Kidney (tissue), 14 donors: ENCODE data around the gene PPARA. TPM values are rescaled to one million over a fixed set of nuclear protein-coding genes. Genes with fewer than 3 reads are reported as not detected.

Experiments
- DNase-seq, 5 donors: peaks; one replicate each; pipeline ENCODE4 v3.0.0-alpha.2; 2013 to 2020
- FAIRE-seq: peaks from 2 replicates; lab custom pipeline; 2012; peaks lifted over from hg19 to GRCh38; lab: Jason Lieb, UNC
- H3K27ac ChIP-seq, 2 donors: one replicate each; pipeline ENCODE4 v1.7.0; 2013; ENCODE audit warnings: low read depth in 2 of 2, low read length in 2 of 2, inconsistent platforms in 1 of 2
- H3K27me3 ChIP-seq: one replicate; pipeline ENCODE4 v1.7.1; 2013; ENCODE audit warnings: low read length, inconsistent platforms; ENCODE audit not compliant: control insufficient read depth, insufficient read depth
- H3K36me3 ChIP-seq, 3 donors: one replicate each; pipeline versions ENCODE4 v1.7.0 to v1.7.1; 2013; ENCODE audit warnings: low read length in 3 of 3, control low read depth in 1 of 3, inconsistent platforms in 1 of 3; ENCODE audit not compliant: insufficient read depth in 3 of 3, control insufficient read depth in 2 of 3
- H3K4me1 ChIP-seq, 3 donors: one replicate each; pipeline versions ENCODE4 v1.7.0 to v1.7.1; 2013; ENCODE audit warnings: low read length in 3 of 3, inconsistent platforms in 1 of 3, low read depth in 1 of 3; ENCODE audit not compliant: control insufficient read depth in 2 of 3, insufficient read depth in 2 of 3
- H3K4me3 ChIP-seq, 3 donors: one replicate each; pipeline versions ENCODE4 v1.7.0 to v1.8.1; 2013; ENCODE audit warnings: low read length in 3 of 3, control low read depth in 1 of 3, inconsistent platforms in 1 of 3
- H3K9ac ChIP-seq, 3 donors: one replicate each; pipeline versions ENCODE4 v1.7.0 to v1.7.1; 2013; ENCODE audit warnings: low read length in 3 of 3, control low read depth in 1 of 3, inconsistent platforms in 1 of 3
- H3K9me3 ChIP-seq, 3 donors: one replicate each; pipeline versions ENCODE4 v1.7.0 to v1.7.1; 2013; ENCODE audit warnings: low read length in 3 of 3, control low read depth in 1 of 3, inconsistent platforms in 1 of 3; ENCODE audit not compliant: control insufficient read depth in 2 of 3, insufficient read depth in 1 of 3
- intact Hi-C: fragments of 100-400 bp; cut with DNase I; formaldehyde crosslinking; loops from one replicate; pipeline ENCODE4 v1.11.1; 2022
- polyA plus RNA-seq: library from polyadenylated mRNA; stranded (reverse); fragments of 350-450 nt; fragmentation: Illumina TruSeq; extraction: RNeasy Lipid Tissue Mini Kit (QIAGEN cat#74804); gene quantifications from one replicate; pipeline ENCODE4 v1.2.3, GENCODE V29; 2014; ENCODE audit warnings: low read depth, low replicate concordance; ENCODE audit not compliant: insufficient read depth
- total RNA-seq: library from RNA; stranded (reverse); fragmentation: NEBNext Ultra II Directional; extraction: Animal tissue kit (Norgen Biotek cat#: 25700); gene quantifications from one replicate; pipeline ENCODE4 v1.2.1, GENCODE V29; 2021
- TF ChIP-seq, protein P1 (sequence below): IDR thresholded peaks from 3 replicates; pipeline ENCODE4 v1.5.1; 2012; ENCODE audit warnings: mild to moderate bottlenecking, moderate library complexity, borderline replicate concordance; ENCODE audit not compliant: insufficient read depth; ENCODE audit errors: extremely low read depth
- donor health status: control.
- donor health status: control.
- donor health status: control.
- donor health status: control.
- donor health status: control.
- donor health status: DM: yes; HTN: yes; CAD: no.
- donor health status: Normal renal cell carcinoma (clear cell type).

Gene PPARA
- total and polyA plus RNA-seq, 2 donors from 2014 or later = 15.8 to 36.8 TPM

- no peaks in the 10 kb centered on the region for H3K36me3 ChIP-seq
- peak overlapping the region in 2 of 3 donors; percentile 19 to 80 for H3K9ac ChIP-seq
- FAIRE-seq (no peak), DNase-seq (no peak)
- intact Hi-C loops = no loop called here
- H3K4me3 ChIP-seq = peak overlapping the region in 1 of 3 donors; percentile 77
- H3K9me3 ChIP-seq = no peaks in the 10 kb centered on the region
- H3K27ac ChIP-seq = no peak overlapping the region
- H3K27me3 ChIP-seq = no peaks in the 10 kb centered on the region
- TF ChIP-seq, protein P1, sequence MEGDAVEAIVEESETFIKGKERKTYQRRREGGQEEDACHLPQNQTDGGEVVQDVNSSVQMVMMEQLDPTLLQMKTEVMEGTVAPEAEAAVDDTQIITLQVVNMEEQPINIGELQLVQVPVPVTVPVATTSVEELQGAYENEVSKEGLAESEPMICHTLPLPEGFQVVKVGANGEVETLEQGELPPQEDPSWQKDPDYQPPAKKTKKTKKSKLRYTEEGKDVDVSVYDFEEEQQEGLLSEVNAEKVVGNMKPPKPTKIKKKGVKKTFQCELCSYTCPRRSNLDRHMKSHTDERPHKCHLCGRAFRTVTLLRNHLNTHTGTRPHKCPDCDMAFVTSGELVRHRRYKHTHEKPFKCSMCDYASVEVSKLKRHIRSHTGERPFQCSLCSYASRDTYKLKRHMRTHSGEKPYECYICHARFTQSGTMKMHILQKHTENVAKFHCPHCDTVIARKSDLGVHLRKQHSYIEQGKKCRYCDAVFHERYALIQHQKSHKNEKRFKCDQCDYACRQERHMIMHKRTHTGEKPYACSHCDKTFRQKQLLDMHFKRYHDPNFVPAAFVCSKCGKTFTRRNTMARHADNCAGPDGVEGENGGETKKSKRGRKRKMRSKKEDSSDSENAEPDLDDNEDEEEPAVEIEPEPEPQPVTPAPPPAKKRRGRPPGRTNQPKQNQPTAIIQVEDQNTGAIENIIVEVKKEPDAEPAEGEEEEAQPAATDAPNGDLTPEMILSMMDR = no peak
- H3K4me1 ChIP-seq = peaks cover 0 to 2% (median 0%) of the 10 kb centered on the region in 3 donors
These were observed 100.9 kb downstream of the PPARA start for GRCh38 chr22:46251266-46251665.

DNA sequence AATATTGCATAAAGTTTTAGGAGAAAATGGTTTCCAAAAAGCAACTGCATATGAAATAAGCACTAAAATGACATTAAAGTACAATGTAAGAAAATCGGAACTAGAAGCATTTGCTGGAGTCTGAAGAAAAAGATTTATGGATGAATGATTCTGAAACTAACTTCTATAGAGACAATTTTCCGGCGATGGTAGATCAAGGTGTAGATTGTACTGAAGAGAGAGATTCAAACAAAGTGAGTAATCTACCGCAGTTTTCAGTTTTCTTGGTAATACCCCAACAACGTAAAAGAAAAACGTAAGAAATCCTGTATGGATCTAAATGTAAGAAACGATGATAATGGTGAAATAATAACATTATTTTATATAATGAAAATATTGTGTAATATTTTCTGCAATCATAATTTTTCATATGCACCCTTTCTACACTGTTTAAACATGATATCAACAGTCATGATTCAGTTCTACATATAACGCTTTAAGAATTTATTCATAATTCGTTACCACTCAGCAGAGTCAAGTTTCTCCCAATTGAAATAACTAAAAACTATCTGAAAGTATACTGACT lies 101.6 kb downstream of the PPARA start:
- peaks cover 0 to 2% (median 0%) of the 10 kb centered on the region in 3 donors for H3K4me1 ChIP-seq
- FAIRE-seq = no peak
- intact Hi-C loops = no loop called here
- H3K4me3 ChIP-seq = no peak overlapping the region
- H3K36me3 ChIP-seq = no peaks in the 10 kb centered on the region
- no peaks in the 10 kb centered on the region for H3K27me3 ChIP-seq
- no peak overlapping the region for H3K27ac ChIP-seq
- no peak overlapping the region for H3K9ac ChIP-seq
- no peaks in the 10 kb centered on the region for H3K9me3 ChIP-seq
- TF ChIP-seq, protein P1 = no peak
- no peak for DNase-seq

DNA sequence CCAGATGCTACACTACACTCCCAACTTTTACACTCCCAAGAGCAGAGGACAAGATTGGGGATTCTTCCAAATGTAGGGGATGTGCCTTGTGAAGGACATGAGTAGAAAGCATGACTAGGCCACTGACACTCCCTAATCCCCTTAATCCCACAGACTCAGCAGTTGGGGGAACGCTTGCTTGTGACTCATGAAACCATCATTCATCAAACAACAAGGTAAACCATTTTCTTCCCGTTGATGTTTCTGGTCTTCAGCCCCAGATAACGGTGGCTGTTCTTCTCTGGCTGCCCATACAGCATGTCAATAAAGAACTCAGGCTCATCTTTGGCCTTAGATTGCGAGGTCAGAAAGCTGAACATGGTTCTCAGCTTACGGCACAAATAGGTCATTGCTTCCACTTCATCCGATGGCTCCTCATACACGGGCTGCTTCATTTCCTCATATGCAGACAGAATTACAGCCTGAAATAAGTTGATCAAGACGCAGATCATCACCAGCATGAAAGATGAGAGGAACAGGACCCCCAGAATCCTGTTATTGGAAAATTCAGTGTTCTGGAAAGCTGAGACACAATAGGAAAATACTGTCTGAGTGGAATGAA lies 106.1 kb downstream of the PPARA start:
- DNase-seq (no peak), FAIRE-seq (no peak)
- no peak overlapping the region for H3K27ac ChIP-seq
- H3K9ac ChIP-seq = no peak overlapping the region
- no peak overlapping the region for H3K4me3 ChIP-seq
- intact Hi-C loops = no loop called here
- H3K27me3 ChIP-seq = no peaks in the 10 kb centered on the region
- TF ChIP-seq, protein P1 = no peak
- H3K9me3 ChIP-seq = no peaks in the 10 kb centered on the region
- H3K36me3 ChIP-seq = no peaks in the 10 kb centered on the region
- no peaks in the 10 kb centered on the region for H3K4me1 ChIP-seq

GRCh38 chr22:46259374-46259773 lies 109.0 kb downstream of the PPARA start:
- no peak overlapping the region for H3K9ac ChIP-seq
- H3K9me3 ChIP-seq = no peaks in the 10 kb centered on the region
- H3K36me3 ChIP-seq = no peaks in the 10 kb centered on the region
- no peaks in the 10 kb centered on the region for H3K4me1 ChIP-seq
- no peak overlapping the region for H3K27ac ChIP-seq
- H3K4me3 ChIP-seq = no peak overlapping the region
- TF ChIP-seq, protein P1 = no peak
- intact Hi-C loops = no loop called here
- FAIRE-seq = no peak
- DNase-seq = no peak
- peaks cover 2% of the 10 kb centered on the region for H3K27me3 ChIP-seq
